HEK293 (cell line): ENCODE measurements around the gene MAPKAPK5.

ENCODE experiments used
- CTCF ChIA-PET: fragments of 350-600 bp; formaldehyde crosslinking; extraction: SDS; loops from one replicate; lab custom pipeline; 2021; ENCODE audit warnings: antibody characterized with exemption; lab: Yijun Ruan, JAX
- POLR2A ChIA-PET: fragments of 300-600 bp; formaldehyde crosslinking; extraction: SDS; loops from one replicate; lab custom pipeline; 2020; ENCODE audit warnings: antibody characterized with exemption, inconsistent platforms; lab: Yijun Ruan, JAX
- H3K27ac ChIP-seq: fragments of 200-500 bp; sonication (Bioruptor generic); 2 replicates; pipeline ENCODE4 v1.5.1; 2014; ENCODE audit warnings: low read depth, low read length, control low read depth, inconsistent platforms; ENCODE audit errors: extremely low read depth
- H3K36me3 ChIP-seq, 2 experiments: fragments of 200-500 bp in 1 of 2; sonication (Bioruptor generic) in 1 of 2; 1 replicate in 1 of 2; 2 replicates in 1 of 2; pipeline ENCODE4 v1.5.1; 2014 to 2017; ENCODE audit warnings: inconsistent platforms in 2 of 2, low read length in 2 of 2; ENCODE audit not compliant: control insufficient read depth in 2 of 2, insufficient read depth in 1 of 2
- H3K4me1 ChIP-seq: fragments of 200-500 bp; sonication (Bioruptor generic); 2 replicates; pipeline ENCODE4 v1.5.1; 2014; ENCODE audit warnings: mild to moderate bottlenecking, low read length, inconsistent platforms; ENCODE audit not compliant: control insufficient read depth, insufficient read depth
- H3K4me3 ChIP-seq: 2 replicates; pipeline ENCODE4 v1.5.1; 2011; ENCODE audit warnings: low read depth, mild to moderate bottlenecking, control low read depth, low read length, moderate library complexity
- H3K9me3 ChIP-seq: fragments of 200-500 bp; sonication (Bioruptor generic); 2 replicates; pipeline ENCODE4 v1.5.1; 2014; ENCODE audit warnings: low read depth, low read length, inconsistent platforms; ENCODE audit not compliant: control insufficient read depth, insufficient read depth
- HOXD13 ChIP-seq: sonication (generic); formaldehyde crosslinking; IDR thresholded peaks from 2 replicates; pipeline ENCODE4 v1.8.0; 2022; ENCODE audit warnings: missing genetic modification reagents, borderline replicate concordance
- TCF7L2 ChIP-seq: IDR thresholded peaks from 2 replicates; pipeline ENCODE4 v1.6.1; 2011; ENCODE audit warnings: low read depth, mild to moderate bottlenecking, inconsistent platforms, low read length, moderate library complexity, borderline replicate concordance
- ZNF140 ChIP-seq: fragments of 450-650 bp; formaldehyde crosslinking; IDR thresholded peaks from 2 replicates; pipeline ENCODE4 v1.5.1; 2016; ENCODE audit warnings: missing biosample characterization, missing genetic modification characterization
- ZNF16 ChIP-seq: fragments of 450-650 bp; formaldehyde crosslinking; IDR thresholded peaks from 2 replicates; pipeline ENCODE4 v1.5.1; 2016; ENCODE audit warnings: low read depth, missing biosample characterization, missing genetic modification characterization
- ZNF214 ChIP-seq: fragments of 450-650 bp; formaldehyde crosslinking; IDR thresholded peaks from 2 replicates; pipeline ENCODE4 v1.5.1; 2017; ENCODE audit warnings: missing biosample characterization, mild to moderate bottlenecking, missing genetic modification characterization, borderline replicate concordance
- ZNF223 ChIP-seq: fragments of 450-650 bp; formaldehyde crosslinking; IDR thresholded peaks from 2 replicates; pipeline ENCODE4 v1.5.1; 2016; ENCODE audit warnings: missing biosample characterization, missing genetic modification characterization
- ZNF266 ChIP-seq: fragments of 450-650 bp; formaldehyde crosslinking; IDR thresholded peaks from 2 replicates; pipeline ENCODE4 v1.5.1; 2016; ENCODE audit warnings: missing biosample characterization, missing genetic modification characterization, low read depth
- ZNF350 ChIP-seq: fragments of 450-650 bp; formaldehyde crosslinking; IDR thresholded peaks from 2 replicates; pipeline ENCODE4 v1.5.0; 2017; ENCODE audit warnings: missing biosample characterization, mild to moderate bottlenecking, missing genetic modification characterization
- ZSCAN16 ChIP-seq: fragments of 450-650 bp; formaldehyde crosslinking; IDR thresholded peaks from 2 replicates; pipeline ENCODE4 v1.5.1; 2016; ENCODE audit warnings: missing biosample characterization, missing genetic modification characterization
- ZXDB ChIP-seq: fragments of 450-650 bp; formaldehyde crosslinking; IDR thresholded peaks from 2 replicates; pipeline ENCODE4 v1.5.1; 2016; ENCODE audit warnings: missing biosample characterization, missing genetic modification characterization
- TF ChIP-seq, protein P1 (sequence below): fragments of 450-650 bp; formaldehyde crosslinking; IDR thresholded peaks from 2 replicates; pipeline ENCODE4 v1.5.1; 2017; ENCODE audit warnings: missing biosample characterization, missing genetic modification characterization
- TF ChIP-seq, protein P2 (sequence below): fragments of 450-650 bp; formaldehyde crosslinking; IDR thresholded peaks from 2 replicates; pipeline ENCODE4 v1.5.1; 2016; ENCODE audit warnings: missing biosample characterization, missing genetic modification characterization
- TF ChIP-seq, protein P3 (sequence below): fragments of 450-650 bp; formaldehyde crosslinking; IDR thresholded peaks from 2 replicates; pipeline ENCODE4 v1.5.1; 2016; ENCODE audit warnings: missing biosample characterization, missing genetic modification characterization
- TF ChIP-seq, protein P4 (sequence below): fragments of 450-650 bp; formaldehyde crosslinking; IDR thresholded peaks from 2 replicates; pipeline ENCODE4 v1.5.1; 2017; ENCODE audit warnings: missing biosample characterization, missing genetic modification characterization

Gene MAPKAPK5

DNA sequence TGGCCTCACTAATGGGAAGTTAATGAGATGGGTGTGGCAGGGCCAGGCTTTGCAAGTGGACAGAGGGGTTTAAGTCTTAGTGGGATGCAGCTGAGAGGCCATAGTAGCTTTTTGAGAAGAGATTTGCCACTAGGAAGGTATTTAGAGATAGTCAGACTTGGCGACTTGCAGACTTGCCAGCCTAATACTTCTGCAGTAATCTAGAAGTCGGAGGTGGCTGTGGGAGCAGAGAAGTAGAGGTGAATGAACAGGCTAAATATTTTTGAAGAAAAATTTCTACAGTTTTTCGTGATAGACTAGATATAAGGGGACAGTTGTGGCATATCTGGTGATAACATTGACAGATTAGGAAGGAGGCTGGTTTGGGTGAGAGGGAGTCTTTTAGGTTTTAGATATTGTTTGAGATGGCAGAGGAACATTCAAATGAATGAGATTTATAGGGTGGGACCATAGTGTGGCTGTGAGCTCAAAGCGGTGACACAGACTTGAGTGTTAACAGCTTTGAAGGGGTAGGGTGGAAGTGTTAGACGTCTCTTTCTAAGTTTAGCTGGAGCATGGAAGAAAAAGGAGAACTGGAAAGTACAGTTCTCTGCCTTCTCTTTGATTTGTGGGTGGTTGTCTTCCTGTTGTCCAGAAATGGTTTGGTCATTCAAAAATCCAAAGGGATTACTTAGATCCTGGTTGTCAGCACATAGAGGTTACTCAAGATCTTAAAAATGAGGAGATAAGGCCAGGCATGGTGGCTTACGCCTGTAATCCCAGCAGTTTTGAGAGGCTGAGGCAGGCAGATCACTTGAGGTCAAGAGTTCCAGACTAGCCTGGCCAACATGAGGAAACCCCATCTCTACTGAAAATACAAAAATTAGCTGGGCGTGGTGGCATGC is 44.9 kb downstream of the MAPKAPK5 start:
- Histone ChIP-seq H3K27ac (no peak overlapping the region), H3K36me3 (peaks cover 54 to 95% of the 10 kb centered on the region in 2 experiments), H3K4me1 (no peaks in the 10 kb centered on the region), H3K4me3 (no peak overlapping the region), H3K9me3 (no peaks in the 10 kb centered on the region)
- TF ChIP-seq, protein P1, sequence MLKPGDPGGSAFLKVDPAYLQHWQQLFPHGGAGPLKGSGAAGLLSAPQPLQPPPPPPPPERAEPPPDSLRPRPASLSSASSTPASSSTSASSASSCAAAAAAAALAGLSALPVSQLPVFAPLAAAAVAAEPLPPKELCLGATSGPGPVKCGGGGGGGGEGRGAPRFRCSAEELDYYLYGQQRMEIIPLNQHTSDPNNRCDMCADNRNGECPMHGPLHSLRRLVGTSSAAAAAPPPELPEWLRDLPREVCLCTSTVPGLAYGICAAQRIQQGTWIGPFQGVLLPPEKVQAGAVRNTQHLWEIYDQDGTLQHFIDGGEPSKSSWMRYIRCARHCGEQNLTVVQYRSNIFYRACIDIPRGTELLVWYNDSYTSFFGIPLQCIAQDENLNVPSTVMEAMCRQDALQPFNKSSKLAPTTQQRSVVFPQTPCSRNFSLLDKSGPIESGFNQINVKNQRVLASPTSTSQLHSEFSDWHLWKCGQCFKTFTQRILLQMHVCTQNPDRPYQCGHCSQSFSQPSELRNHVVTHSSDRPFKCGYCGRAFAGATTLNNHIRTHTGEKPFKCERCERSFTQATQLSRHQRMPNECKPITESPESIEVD (tag by site-specific recombination), result no peak
- TF ChIP-seq, protein P2, sequence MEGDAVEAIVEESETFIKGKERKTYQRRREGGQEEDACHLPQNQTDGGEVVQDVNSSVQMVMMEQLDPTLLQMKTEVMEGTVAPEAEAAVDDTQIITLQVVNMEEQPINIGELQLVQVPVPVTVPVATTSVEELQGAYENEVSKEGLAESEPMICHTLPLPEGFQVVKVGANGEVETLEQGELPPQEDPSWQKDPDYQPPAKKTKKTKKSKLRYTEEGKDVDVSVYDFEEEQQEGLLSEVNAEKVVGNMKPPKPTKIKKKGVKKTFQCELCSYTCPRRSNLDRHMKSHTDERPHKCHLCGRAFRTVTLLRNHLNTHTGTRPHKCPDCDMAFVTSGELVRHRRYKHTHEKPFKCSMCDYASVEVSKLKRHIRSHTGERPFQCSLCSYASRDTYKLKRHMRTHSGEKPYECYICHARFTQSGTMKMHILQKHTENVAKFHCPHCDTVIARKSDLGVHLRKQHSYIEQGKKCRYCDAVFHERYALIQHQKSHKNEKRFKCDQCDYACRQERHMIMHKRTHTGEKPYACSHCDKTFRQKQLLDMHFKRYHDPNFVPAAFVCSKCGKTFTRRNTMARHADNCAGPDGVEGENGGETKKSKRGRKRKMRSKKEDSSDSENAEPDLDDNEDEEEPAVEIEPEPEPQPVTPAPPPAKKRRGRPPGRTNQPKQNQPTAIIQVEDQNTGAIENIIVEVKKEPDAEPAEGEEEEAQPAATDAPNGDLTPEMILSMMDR (tag by site-specific recombination), result no peak
- TF ChIP-seq ZNF266 (tag by site-specific recombination), result no peak
- TF ChIP-seq ZNF214 (tag by site-specific recombination), result no peak
- no peak for TF ChIP-seq ZNF16 (tag by site-specific recombination)
- no peak for TF ChIP-seq ZNF140 (tag by site-specific recombination)
- no peak for TF ChIP-seq ZNF350 (tag by site-specific recombination)
- no peak for TF ChIP-seq ZNF223 (tag by site-specific recombination)
- TF ChIP-seq, protein P3, sequence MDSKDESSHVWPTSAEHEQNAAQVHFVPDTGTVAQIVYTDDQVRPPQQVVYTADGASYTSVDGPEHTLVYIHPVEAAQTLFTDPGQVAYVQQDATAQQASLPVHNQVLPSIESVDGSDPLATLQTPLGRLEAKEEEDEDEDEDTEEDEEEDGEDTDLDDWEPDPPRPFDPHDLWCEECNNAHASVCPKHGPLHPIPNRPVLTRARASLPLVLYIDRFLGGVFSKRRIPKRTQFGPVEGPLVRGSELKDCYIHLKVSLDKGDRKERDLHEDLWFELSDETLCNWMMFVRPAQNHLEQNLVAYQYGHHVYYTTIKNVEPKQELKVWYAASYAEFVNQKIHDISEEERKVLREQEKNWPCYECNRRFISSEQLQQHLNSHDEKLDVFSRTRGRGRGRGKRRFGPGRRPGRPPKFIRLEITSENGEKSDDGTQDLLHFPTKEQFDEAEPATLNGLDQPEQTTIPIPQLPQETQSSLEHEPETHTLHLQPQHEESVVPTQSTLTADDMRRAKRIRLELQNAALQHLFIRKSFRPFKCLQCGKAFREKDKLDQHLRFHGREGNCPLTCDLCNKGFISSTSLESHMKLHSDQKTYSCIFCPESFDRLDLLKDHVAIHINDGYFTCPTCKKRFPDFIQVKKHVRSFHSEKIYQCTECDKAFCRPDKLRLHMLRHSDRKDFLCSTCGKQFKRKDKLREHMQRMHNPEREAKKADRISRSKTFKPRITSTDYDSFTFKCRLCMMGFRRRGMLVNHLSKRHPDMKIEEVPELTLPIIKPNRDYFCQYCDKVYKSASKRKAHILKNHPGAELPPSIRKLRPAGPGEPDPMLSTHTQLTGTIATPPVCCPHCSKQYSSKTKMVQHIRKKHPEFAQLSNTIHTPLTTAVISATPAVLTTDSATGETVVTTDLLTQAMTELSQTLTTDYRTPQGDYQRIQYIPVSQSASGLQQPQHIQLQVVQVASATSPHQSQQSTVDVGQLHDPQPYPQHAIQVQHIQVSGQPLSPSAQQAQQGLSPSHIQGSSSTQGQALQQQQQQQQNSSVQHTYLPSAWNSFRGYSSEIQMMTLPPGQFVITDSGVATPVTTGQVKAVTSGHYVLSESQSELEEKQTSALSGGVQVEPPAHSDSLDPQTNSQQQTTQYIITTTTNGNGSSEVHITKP (tag by site-specific recombination), result no peak
- TF ChIP-seq, protein P4, sequence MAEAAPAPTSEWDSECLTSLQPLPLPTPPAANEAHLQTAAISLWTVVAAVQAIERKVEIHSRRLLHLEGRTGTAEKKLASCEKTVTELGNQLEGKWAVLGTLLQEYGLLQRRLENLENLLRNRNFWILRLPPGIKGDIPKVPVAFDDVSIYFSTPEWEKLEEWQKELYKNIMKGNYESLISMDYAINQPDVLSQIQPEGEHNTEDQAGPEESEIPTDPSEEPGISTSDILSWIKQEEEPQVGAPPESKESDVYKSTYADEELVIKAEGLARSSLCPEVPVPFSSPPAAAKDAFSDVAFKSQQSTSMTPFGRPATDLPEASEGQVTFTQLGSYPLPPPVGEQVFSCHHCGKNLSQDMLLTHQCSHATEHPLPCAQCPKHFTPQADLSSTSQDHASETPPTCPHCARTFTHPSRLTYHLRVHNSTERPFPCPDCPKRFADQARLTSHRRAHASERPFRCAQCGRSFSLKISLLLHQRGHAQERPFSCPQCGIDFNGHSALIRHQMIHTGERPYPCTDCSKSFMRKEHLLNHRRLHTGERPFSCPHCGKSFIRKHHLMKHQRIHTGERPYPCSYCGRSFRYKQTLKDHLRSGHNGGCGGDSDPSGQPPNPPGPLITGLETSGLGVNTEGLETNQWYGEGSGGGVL (tag by site-specific recombination), result no peak
- no peak for TF ChIP-seq ZSCAN16 (tag by site-specific recombination)
- TF ChIP-seq ZXDB (tag by site-specific recombination), result no peak
- TF ChIP-seq TCF7L2, result no peak
- TF ChIP-seq HOXD13 (CRISPR knock-in tag), result no peak
- ChIA-PET POLR2A (no interaction called here), CTCF (no interaction called here)
